Measurements from ENCODE around the gene ZNF784. TPM values are rescaled to one million over a fixed set of nuclear protein-coding genes. Genes with fewer than 3 reads are reported as not detected.

ZNF784 gene
- total and polyA plus RNA-seq, 5 donors from 2014 or later, result 1.0 to 11.1 (median 1.9) TPM

DNA sequence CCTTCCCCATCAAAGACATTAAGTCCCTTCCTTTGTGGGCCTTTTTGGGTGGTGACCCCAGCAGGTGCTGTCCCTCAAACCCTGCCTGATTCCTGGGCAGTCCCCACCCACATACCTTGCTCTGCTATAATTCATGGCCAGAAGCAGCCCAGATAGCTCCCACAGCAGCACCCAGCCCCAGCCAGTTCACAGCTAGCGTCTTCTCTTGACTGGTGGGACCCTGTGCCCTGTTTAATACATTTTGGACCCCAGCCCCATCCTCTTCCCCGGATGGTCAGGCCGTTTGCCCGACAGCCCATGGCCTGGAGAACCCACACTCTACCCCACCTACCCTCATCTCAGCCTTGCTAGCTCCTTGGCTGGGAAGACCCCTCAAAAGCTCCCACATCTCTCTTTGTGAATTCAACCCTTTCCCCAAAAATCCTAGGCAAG, 25.8 kb upstream of the ZNF784 start:
- ATAC-seq (ENCODE audit: low read depth in 2 of 2) (no peak), DNase-seq (no peak)
- no peak overlapping the region for H3K4me3 ChIP-seq (ENCODE audit: low read depth, low read length)
- H3K27ac ChIP-seq (ENCODE audit: insufficient read depth, low read length, poor library complexity, severe bottlenecking), result no peak overlapping the region
- H3K4me1 ChIP-seq (ENCODE audit: control insufficient read depth, insufficient read depth, low read length, poor library complexity, severe bottlenecking), result peaks cover 21% of the 10 kb centered on the region
- H3K36me3 Mint-ChIP-seq, result no peaks in the 10 kb centered on the region
- H3K9me3 Mint-ChIP-seq, result peaks cover 0 to 2% (median 0%) of the 10 kb centered on the region in 7 donors
- peaks cover 4% of the 10 kb centered on the region for H3K36me3 ChIP-seq (ENCODE audit: control insufficient read depth, insufficient read depth, low read length)
- H3K9me3 ChIP-seq (ENCODE audit: control insufficient read depth in 2 of 2, low read length in 2 of 2), result no peaks in the 10 kb centered on the region
- H3K4me1 Mint-ChIP-seq, result peaks cover 0 to 36% (median 11%) of the 10 kb centered on the region in 4 donors
- no peaks in the 10 kb centered on the region for H3K27me3 ChIP-seq (ENCODE audit: control insufficient read depth, insufficient read depth, low read length)
- H3K27ac Mint-ChIP-seq, result peak overlapping the region in 2 of 3 donors; percentile 56 to 62
- peaks cover 14% of the 10 kb centered on the region for H3K27me3 Mint-ChIP-seq
- peak overlapping the region; percentile 55 to 76 (median 64) for H3K4me3 Mint-ChIP-seq

DNA sequence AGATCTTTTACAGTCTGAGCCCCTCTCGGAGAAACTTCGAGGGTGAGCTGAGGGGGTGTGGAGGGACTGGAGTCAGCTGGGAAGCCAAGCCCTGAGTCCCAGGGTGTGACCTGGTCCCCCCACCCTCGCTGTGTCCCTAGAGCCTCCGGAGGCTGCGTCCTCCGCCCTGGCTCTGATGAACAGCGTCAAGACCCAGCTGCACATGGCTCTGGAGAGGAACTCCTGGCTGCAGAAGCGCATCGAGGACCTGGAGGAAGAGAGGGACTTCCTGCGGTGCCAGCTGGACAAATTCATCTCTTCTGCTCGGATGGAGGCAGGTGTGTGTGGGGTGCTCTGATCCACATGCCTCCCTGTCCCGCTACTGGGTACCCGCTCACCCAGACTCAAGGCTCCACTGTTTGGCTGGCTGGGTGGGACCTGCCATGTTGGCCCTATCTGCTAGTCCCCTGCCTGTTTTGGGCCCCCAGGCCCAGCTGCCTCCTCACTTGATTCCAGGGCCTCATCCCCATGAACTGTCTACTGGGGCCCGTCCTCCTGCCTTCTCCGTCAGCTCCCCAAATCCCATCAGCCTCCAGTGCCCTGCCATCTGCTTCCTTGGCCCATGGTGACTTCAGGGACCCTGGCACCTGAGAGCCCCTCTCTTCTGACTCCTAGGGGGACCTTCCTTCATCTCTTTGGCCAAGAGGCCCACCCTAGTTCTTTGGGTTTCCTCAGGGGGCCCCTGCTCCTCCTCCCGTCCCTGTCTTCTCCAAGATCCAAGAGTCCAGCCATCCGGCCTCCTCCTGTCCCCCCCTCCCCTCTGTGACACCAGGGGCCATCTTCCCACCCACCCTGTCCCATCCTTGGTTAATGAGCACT, 25.1 kb upstream of the ZNF784 start:
- Mint-ChIP-seq H3K36me3 (no peaks in the 10 kb centered on the region), H3K4me1 (peaks cover 0 to 38% (median 11%) of the 10 kb centered on the region in 4 donors), H3K27me3 (peaks cover 12% of the 10 kb centered on the region), H3K4me3 (peak overlapping the region; percentile 55 to 84 (median 76)), H3K27ac (peak overlapping the region in 1 of 3 donors; percentile 56), H3K9me3 (peaks cover 0 to 2% (median 0%) of the 10 kb centered on the region in 7 donors)
- H3K27ac ChIP-seq (ENCODE audit: insufficient read depth, low read length, poor library complexity, severe bottlenecking), result no peak overlapping the region
- no peaks in the 10 kb centered on the region for H3K27me3 ChIP-seq (ENCODE audit: control insufficient read depth, insufficient read depth, low read length)
- ATAC-seq (ENCODE audit: low read depth in 2 of 2) (no peak), DNase-seq (no peak)
- H3K4me3 ChIP-seq (ENCODE audit: low read depth, low read length), result no peak overlapping the region
- H3K36me3 ChIP-seq (ENCODE audit: control insufficient read depth, insufficient read depth, low read length), result peaks cover 8% of the 10 kb centered on the region
- H3K9me3 ChIP-seq (ENCODE audit: control insufficient read depth in 2 of 2, low read length in 2 of 2), result no peaks in the 10 kb centered on the region
- peaks cover 27% of the 10 kb centered on the region for H3K4me1 ChIP-seq (ENCODE audit: control insufficient read depth, insufficient read depth, low read length, poor library complexity, severe bottlenecking)

DNA sequence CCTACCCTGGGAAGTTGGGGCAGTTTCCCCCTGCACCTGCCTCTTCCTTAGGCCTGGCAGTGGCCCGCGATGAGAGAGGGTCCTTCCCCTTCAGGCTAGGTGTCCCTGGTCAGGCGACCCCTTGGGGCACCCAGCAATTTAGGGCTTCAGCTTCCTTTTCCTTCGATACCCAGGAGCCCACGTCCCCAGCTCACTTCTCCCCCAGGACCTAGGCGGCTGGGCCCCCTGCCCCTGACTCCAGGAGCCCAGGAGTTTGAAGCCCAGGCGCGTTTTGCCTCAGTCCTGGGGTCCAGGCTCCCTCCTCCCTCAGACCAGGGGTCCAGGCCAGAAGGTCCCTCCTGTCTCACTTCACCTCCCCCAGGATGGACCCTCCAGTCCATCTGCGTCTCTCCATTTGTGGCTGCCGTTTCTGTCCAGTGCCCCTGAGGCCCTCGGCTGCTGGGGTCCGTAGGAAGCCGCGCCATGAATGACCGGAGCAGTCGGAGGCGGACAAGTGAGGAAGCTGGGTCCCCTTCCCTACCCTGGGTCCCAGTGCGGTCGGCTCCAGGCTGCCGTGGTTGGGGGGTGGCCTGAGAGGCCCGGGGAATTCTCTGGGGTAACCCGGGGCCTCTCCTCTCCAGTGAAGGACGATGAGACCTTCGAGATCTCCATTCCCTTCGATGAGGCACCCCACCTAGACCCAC, 24.4 kb upstream of the ZNF784 start:
- DNase-seq (no peak), ATAC-seq (ENCODE audit: low read depth in 2 of 2) (no peak)
- Histone ChIP-seq H3K27me3 (ENCODE audit: control insufficient read depth, insufficient read depth, low read length) (no peaks in the 10 kb centered on the region), H3K4me3 (ENCODE audit: low read depth, low read length) (no peak overlapping the region), H3K9me3 (ENCODE audit: control insufficient read depth in 2 of 2, low read length in 2 of 2) (no peaks in the 10 kb centered on the region), H3K4me1 (ENCODE audit: control insufficient read depth, insufficient read depth, low read length, poor library complexity, severe bottlenecking) (peaks cover 35% of the 10 kb centered on the region), H3K27ac (ENCODE audit: insufficient read depth, low read length, poor library complexity, severe bottlenecking) (no peak overlapping the region), H3K36me3 (ENCODE audit: control insufficient read depth, insufficient read depth, low read length) (peaks cover 8% of the 10 kb centered on the region)
- peaks cover 0 to 44% (median 14%) of the 10 kb centered on the region in 4 donors for H3K4me1 Mint-ChIP-seq
- no peak overlapping the region for H3K27ac Mint-ChIP-seq
- H3K4me3 Mint-ChIP-seq, result peak overlapping the region; percentile 32 to 79 (median 74)
- no peaks in the 10 kb centered on the region for H3K36me3 Mint-ChIP-seq
- no peaks in the 10 kb centered on the region for H3K9me3 Mint-ChIP-seq
- peaks cover 4% of the 10 kb centered on the region for H3K27me3 Mint-ChIP-seq

DNA sequence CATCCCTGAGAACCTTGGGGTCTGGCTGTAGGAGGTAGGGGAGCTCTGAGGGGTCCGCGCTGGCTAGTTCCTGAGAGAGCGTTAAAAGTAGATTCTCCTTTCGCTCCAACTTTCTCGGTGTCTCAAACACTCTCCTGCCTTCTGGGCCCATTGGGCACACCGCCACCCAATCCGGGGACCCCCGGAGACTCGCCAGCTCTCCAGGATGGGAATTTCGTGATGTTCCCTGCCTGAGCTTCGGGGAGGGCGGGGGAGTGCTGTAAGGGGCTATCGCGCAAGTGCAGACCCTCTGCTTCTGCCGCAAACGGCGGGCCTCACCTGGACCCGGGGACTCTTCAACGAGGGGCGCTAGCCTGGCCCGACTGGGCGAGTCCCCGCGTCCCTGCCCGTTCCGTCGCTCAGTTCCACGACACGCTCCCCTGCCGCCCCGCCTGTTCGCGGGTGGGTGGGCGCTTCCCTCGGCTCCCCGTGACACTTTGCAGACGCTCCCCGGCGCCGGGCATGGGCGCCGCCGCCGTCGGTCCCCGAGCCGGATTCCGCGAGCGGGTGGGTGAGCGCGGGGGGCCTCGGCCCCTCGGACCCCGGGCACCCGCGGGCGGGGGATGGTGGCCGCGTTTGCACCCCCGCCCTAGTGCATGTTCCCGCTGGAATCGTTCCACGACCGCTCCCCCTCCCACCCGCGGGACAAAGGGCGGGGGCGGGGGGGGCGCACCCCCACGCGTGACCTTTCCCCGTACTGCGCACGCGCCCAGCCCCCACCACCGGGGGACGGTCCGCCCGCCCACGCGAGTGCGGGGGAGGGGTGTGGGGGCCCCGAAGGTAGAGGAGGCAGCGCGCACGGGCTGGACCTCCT, 23.6 kb upstream of the ZNF784 start, which contains the start of gene CCDC106:
Gene CCDC106, plus strand, starts transcription at position 481 of the 853 bp plus-strand sequence. CDS start 835 bp downstream, outside the sequence.
- peak within 1 kb of the TSS in 2 of 3 donors; percentile 38 to 62 for H3K27ac Mint-ChIP-seq
- Histone ChIP-seq H3K36me3 (ENCODE audit: control insufficient read depth, insufficient read depth, low read length) (peaks cover 8% of the 10 kb centered on the region), H3K4me1 (ENCODE audit: control insufficient read depth, insufficient read depth, low read length, poor library complexity, severe bottlenecking) (peaks cover 39% of the 10 kb centered on the region), H3K27ac (ENCODE audit: insufficient read depth, low read length, poor library complexity, severe bottlenecking) (peak within 1 kb of the TSS; percentile 55), H3K4me3 (ENCODE audit: low read depth, low read length) (peak within 1 kb of the TSS; percentile 26), H3K9me3 (ENCODE audit: control insufficient read depth in 2 of 2, low read length in 2 of 2) (no peaks in the 10 kb centered on the region), H3K27me3 (ENCODE audit: control insufficient read depth, insufficient read depth, low read length) (no peaks in the 10 kb centered on the region)
- peaks cover 6% of the 10 kb centered on the region for H3K27me3 Mint-ChIP-seq
- no peaks in the 10 kb centered on the region for H3K9me3 Mint-ChIP-seq
- ATAC-seq (ENCODE audit: low read depth in 2 of 2), result peak in 1 of 2 donors; percentile 20
- no peaks in the 10 kb centered on the region for H3K36me3 Mint-ChIP-seq
- peak within 1 kb of the TSS; percentile 79 to 90 (median 85) for H3K4me3 Mint-ChIP-seq
- H3K4me1 Mint-ChIP-seq, result peaks cover 0 to 46% (median 18%) of the 10 kb centered on the region in 4 donors
- peak in 2 of 3 donors; percentile 39 to 55 for DNase-seq

DNA sequence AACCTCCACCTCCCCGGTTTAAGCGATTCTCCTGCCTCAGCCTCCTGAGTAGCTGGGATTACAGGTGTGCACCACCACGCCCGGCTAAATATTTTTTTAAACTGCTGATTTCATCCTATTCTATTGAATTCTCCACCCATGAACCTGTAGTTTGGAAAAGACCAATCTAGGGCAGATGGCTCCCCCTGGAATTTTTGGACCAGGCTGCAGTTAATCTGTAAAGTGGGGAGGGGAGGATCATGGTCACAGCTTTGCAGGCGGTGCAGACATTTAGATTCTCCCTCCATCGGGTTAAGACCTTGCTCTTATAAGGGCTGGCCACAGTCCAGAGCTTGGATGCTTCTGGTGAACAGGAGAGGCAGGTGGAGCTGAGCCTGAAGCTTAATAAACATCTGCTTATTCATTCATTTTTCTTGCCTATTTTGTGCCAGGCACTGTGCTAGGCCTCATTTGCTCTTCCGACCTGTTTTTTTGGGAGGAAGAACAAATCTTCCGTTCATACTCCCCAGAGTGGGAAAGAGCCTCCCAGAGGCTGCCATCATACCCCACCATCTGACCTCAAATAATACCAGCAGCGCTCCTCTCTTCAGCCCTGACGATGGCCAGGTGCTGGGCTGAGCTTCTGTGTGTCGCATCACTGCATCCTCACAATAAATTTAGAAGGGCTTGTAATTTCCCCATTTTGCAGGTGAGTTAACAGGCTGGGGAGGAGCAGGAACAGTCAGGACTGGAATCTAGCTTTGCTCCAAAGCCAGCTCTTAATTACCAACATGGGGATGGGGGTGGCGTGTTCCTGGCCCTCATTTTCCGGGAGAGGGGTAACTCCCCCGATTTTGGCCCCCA, 22.7 kb upstream of the ZNF784 start:
- Histone ChIP-seq H3K4me1 (ENCODE audit: control insufficient read depth, insufficient read depth, low read length, poor library complexity, severe bottlenecking) (peaks cover 47% of the 10 kb centered on the region), H3K4me3 (ENCODE audit: low read depth, low read length) (peak overlapping the region; percentile 26), H3K9me3 (ENCODE audit: control insufficient read depth in 2 of 2, low read length in 2 of 2) (no peaks in the 10 kb centered on the region), H3K27ac (ENCODE audit: insufficient read depth, low read length, poor library complexity, severe bottlenecking) (peak overlapping the region; percentile 55), H3K36me3 (ENCODE audit: control insufficient read depth, insufficient read depth, low read length) (peaks cover 8% of the 10 kb centered on the region), H3K27me3 (ENCODE audit: control insufficient read depth, insufficient read depth, low read length) (no peaks in the 10 kb centered on the region)
- H3K27ac Mint-ChIP-seq, result peak overlapping the region in 2 of 3 donors; percentile 38 to 62
- no peaks in the 10 kb centered on the region for H3K36me3 Mint-ChIP-seq
- H3K4me1 Mint-ChIP-seq, result peaks cover 0 to 50% (median 20%) of the 10 kb centered on the region in 4 donors
- H3K4me3 Mint-ChIP-seq, result peak overlapping the region; percentile 79 to 90 (median 85)
- DNase-seq, result no peak
- peaks cover 6% of the 10 kb centered on the region for H3K27me3 Mint-ChIP-seq
- no peaks in the 10 kb centered on the region for H3K9me3 Mint-ChIP-seq
- ATAC-seq (ENCODE audit: low read depth in 2 of 2), result no peak

DNA sequence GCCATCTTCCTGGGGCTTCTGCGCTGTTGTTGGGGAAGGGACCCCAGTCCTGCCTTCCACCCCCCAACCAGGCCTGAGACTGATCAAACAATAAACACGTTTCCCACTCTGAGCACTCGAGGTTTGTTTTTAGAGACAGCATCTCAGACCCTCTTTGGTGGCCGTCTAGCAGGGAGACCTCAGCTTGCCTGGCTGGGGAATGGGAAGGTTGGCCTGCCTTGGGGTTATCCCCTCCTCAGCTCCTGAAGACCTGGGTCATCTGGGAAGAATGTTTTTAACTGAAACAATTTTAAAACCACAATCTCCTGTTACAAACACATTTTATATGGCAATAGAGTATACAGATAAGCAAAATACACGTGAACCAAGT, 21.1 kb upstream of the ZNF784 start:
- Histone ChIP-seq H3K27me3 (ENCODE audit: control insufficient read depth, insufficient read depth, low read length) (no peaks in the 10 kb centered on the region), H3K36me3 (ENCODE audit: control insufficient read depth, insufficient read depth, low read length) (peaks cover 8% of the 10 kb centered on the region), H3K9me3 (ENCODE audit: control insufficient read depth in 2 of 2, low read length in 2 of 2) (no peaks in the 10 kb centered on the region), H3K4me3 (ENCODE audit: low read depth, low read length) (no peak overlapping the region), H3K4me1 (ENCODE audit: control insufficient read depth, insufficient read depth, low read length, poor library complexity, severe bottlenecking) (peaks cover 62% of the 10 kb centered on the region), H3K27ac (ENCODE audit: insufficient read depth, low read length, poor library complexity, severe bottlenecking) (no peak overlapping the region)
- no peak for DNase-seq
- H3K4me3 Mint-ChIP-seq, result peak overlapping the region; percentile 65 to 93 (median 84)
- peak overlapping the region in 1 of 3 donors; percentile 20 for H3K27ac Mint-ChIP-seq
- no peak for ATAC-seq (ENCODE audit: low read depth in 2 of 2)
- peaks cover 6% of the 10 kb centered on the region for H3K27me3 Mint-ChIP-seq
- peaks cover 0 to 60% (median 28%) of the 10 kb centered on the region in 4 donors for H3K4me1 Mint-ChIP-seq
- no peaks in the 10 kb centered on the region for H3K9me3 Mint-ChIP-seq
- H3K36me3 Mint-ChIP-seq, result no peaks in the 10 kb centered on the region

Data from CD4-positive, CD25-positive, alpha-beta regulatory T cell (primary cell).